HL-60/S4 treated with retinoic acid at 250 ng/mL for 4 days and 3 days (cell line): Measurements from ENCODE around the gene TMEM219.
"Not testable (repeated sequence)": the region's sequence is repeated elsewhere in the genome, so short reads cannot be mapped to it uniquely, and the experiment has no call there.

Source experiments
- in situ Hi-C: fragments of 300-500 bp; cut with MboI; formaldehyde crosslinking; loops from 2 replicates; pipeline ENCODE4 v1.7.0; 2022; ENCODE audit warnings: low sequenced_read_pairs

Gene TMEM219

GRCh38 chr16:29961479-29962343 is at the start of gene TMEM219:
Gene TMEM219, plus strand, starts transcription at chr16:29962079. Its CDS starts 1,065 bp downstream, at chr16:29963144.
- in situ Hi-C loops: no loop called here

- in situ Hi-C loops: no loop called here
Observed at GRCh38 chr16:29912087-29912486, 49.8 kb upstream of the TMEM219 start.

GRCh38 chr16:29913514-29913913 is 48.4 kb upstream of the TMEM219 start:
- in situ Hi-C loops: no loop called here

GRCh38 chr16:29915590-29916247 is 46.2 kb upstream of the TMEM219 start:
- in situ Hi-C loops: no loop called here

GRCh38 chr16:29916979-29917378 is 44.9 kb upstream of the TMEM219 start:
- in situ Hi-C loops: no loop called here

GRCh38 chr16:29920288-29921033 is 41.4 kb upstream of the TMEM219 start:
- in situ Hi-C loops: no loop called here

GRCh38 chr16:29921034-29921385 is 40.9 kb upstream of the TMEM219 start:
- in situ Hi-C loops: no loop called here

GRCh38 chr16:29922326-29922725 is 39.6 kb upstream of the TMEM219 start:
- in situ Hi-C loops: no loop called here

- in situ Hi-C loops: no loop called here
Observed at GRCh38 chr16:29922986-29923501, 38.8 kb upstream of the TMEM219 start.

GRCh38 chr16:29925105-29925756 is 36.6 kb upstream of the TMEM219 start:
- in situ Hi-C loops: no loop called here

GRCh38 chr16:29925781-29926710 is 35.8 kb upstream of the TMEM219 start, which contains the start of gene KCTD13:
Gene KCTD13, minus strand, starts transcription at chr16:29926226. Its CDS starts 193 bp downstream, at chr16:29926033.
- in situ Hi-C loops: no loop called here

- in situ Hi-C loops: no loop called here
Observed at GRCh38 chr16:29926711-29927052, 35.2 kb upstream of the TMEM219 start.

- in situ Hi-C loops: no loop called here
Observed at GRCh38 chr16:29927070-29927905, 34.6 kb upstream of the TMEM219 start.

GRCh38 chr16:29931750-29932149 is 30.1 kb upstream of the TMEM219 start:
- in situ Hi-C loops: not testable (repeated sequence)

- in situ Hi-C loops: no loop called here
Observed at GRCh38 chr16:29940656-29941055, 21.2 kb upstream of the TMEM219 start.

GRCh38 chr16:29943846-29944799 is 17.8 kb upstream of the TMEM219 start:
- in situ Hi-C loops: no loop called here

GRCh38 chr16:29947897-29948296 is 14.0 kb upstream of the TMEM219 start:
- in situ Hi-C loops: no loop called here
